NCI-H2227 treated with DMSO at 0.1 percent for 48 hours (cell line): ENCODE results near the gene LAMA2.
A peak's percentile ranks its signal among the peaks of the same experiment; 100 is the strongest.

Source experiments
- DNase-seq: peaks from one replicate; lab custom pipeline; 2025; lab: John Stamatoyannopoulos, UW

LAMA2 gene

DNA sequence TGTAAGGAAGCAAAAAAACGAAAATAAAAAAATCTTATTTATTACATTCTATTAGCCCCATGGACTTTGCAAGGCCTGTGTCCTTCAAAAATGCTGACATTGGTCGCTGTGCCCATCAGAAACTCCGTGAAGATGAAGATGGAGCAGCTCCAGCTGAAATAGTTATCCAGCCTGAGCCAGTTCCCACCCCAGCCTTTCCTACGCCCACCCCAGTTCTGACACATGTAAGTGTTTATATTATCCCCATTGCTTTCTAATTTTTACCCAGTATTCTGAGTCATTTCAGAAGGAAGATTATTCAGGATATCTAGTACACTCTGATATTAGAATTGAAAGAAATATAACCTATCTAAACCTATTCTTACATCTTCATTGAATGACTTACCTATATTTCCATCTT lies 609.3 kb downstream of the LAMA2 start:
- no peak for DNase-seq

DNA sequence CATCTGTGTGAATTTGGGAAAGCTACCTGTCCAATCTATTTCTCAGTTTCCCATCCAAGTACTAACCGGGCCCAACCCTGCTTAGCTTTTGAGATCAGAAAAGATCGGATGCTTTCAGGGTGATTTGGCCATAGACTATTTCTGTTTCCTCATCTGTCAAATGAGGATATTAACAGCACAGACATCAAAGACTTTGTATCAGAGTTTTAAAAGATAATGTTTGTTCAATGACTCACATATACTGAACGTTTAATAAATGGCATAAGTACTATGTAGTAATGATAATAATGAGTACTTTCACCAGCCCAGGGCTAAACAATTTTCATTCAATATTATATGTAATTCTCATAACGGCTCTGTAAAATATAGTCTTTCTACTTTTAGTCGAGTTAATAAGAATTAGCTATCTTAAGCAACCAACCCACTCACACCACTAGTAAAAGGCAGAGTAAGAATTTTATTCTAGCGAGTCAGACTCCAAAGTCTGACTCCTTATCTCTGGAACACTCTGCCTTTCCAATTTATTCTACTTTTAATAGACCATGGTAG lies 610.5 kb downstream of the LAMA2 start:
- no peak for DNase-seq

DNA sequence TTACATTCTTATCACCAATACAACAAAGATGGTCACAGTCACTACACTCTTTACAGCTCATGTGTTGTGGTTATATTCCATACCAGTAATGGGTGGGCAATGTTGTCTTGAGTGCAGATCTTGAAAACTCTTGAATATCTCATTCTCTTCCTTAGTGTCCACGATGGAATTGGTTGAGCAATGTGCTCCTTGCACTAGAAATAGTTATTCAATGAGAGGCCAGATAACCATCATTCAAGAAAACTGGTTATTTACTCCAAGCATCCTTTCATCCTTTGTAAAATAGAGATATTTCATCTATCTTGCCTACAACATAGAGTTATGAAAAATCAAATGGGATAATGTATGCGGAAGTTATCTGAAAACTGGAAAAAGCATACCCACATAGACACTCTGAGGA lies 611.2 kb downstream of the LAMA2 start:
- DNase-seq, result no peak

- DNase-seq, result no peak
Measured at GRCh38 chr6:129494586-129494985, 611.6 kb downstream of the LAMA2 start.

DNA sequence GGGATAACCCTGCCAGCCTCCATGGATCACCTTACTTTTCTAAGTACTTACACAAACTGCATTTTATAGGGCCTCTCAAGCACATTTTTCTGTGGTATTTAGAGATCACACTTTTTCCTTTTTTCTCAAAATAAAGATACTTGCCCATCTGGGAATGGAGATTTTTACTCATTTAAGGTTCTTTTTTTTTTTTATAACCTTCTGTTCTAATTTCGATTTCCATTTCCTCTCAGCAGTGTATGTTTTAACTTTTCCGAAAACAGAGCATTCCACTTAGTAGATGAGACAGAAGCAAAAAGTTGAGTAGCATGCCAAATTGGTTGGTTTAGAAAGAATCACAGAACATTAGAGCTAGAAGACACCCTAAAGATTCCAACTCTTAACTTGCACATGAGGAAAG lies 612.7 kb downstream of the LAMA2 start:
- no peak for DNase-seq

DNA sequence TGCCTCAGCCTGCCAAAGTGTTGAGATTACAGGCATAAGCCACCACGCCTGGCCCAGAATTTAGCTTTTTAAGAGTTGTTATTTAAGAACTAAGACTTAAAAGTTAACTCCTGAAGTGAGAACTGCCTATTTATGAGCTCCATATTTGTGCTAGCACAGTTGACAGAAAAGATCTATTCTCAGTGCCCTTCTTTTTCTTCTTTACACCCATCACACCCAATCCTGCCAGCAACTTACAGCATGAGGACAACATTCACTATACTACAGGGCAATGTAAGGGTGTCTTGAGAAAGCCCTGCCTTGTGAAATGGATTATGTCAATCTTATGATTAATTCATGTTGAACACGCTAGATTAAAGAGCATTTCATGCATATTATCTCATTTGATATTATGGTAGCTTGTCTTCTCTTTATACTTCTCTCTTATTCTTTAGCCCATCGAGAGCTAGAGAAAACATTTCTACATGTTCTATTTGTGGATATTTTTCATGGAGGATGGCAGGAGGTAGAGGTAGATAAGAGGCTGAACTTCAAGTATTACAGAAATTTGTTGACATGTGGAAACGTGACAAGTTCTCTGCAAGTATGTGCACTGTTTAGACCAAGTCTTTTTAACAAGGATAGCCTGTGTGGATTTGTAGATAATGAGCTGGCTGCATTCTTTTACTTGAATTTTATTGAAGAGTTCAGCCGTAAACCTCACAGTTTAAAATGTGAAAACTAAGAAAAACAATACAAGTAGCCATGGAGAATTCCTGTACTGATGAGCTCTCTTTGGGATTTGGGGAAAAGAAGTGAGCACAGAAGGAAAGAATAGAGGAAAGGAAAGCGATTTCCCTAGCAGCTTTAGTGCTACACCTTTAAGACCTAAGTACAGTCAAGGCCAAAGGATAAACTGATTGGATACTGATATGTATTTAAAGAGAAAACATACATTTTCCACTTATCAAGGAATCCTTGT lies 614.8 kb downstream of the LAMA2 start:
- DNase-seq, result no peak

- no peak for DNase-seq
Measured at GRCh38 chr6:129498541-129498940, 615.6 kb downstream of the LAMA2 start.

DNA sequence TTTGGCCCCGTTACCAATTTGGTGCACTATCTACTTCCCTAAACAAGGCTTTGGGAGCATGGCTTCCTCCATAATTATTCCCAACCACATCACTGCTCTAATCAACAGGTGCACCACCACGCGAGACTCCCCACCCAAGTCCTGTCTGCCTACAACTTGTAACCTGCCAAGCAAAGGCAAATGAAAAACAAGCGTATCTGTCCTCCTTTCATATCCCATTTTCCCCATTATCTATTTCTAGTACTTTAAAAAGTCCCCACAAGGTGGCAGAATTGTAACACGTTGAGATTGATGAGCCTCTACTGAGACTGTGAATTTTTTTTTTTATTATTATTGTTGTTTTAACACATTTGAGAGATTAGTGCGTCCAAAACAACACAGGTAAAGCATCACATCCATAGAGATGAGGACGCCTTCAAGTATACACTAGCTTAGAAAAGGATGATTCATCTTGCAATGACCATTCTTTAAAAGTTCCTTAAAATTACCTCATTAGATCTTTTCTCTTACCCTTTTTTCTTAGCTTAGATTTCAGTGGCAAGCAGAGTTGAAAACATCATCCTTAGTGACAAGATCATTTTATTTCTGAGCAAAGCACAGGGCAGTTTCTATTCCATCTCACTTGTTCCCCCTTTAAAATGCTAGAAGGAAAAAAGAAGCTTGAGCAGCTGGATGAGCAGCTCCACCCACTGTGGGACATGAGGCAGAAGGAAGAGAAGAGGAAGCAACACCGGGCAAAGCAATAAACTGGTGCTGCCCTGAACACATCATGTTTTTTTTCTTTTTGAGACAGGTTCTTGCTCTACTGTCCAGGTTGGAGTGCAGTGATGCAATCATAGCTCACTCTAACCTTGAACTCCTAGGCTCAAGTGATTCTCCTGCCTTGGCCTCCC lies 616.3 kb downstream of the LAMA2 start:
- peak; percentile 22 for DNase-seq

GRCh38 chr6:129499843-129500219 lies 616.9 kb downstream of the LAMA2 start:
- no peak for DNase-seq

DNA sequence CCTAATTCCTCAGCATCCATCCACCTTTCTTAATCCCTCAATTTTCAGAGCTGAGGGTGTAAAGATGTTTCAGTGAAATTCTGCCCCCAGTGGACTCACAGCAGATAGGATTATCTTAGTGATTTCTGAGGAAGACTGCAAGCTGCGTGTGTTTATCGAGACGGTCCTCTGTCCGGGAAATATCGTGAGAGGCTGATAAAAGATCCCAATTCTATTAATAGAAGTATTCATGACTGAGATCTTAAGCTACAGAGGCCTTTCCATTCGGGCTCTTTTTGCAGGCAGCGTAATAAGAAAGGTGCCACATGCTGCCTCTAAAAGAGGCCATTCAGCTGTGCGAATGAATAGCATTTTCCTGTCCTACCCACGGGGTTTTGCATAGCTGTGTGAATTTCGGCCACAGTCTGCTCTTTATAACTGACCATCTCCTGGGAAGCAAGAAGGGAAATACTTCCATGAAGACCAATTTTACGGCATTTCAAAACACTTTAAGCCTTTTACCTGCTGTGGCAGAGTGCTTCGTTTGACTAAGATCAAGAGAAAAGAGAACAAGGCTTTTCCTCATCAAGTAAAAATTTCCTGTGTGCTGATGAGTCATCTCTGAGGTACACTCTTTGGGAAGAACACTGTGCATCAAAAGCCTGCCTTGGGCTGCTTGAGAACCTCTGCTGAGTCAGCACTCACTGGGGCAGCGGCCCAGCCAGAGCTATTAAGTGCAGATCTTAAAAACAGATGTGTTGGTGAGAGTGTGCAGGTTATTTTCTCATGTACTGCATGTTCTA lies 618.2 kb downstream of the LAMA2 start:
- peak; percentile 39 for DNase-seq

DNA sequence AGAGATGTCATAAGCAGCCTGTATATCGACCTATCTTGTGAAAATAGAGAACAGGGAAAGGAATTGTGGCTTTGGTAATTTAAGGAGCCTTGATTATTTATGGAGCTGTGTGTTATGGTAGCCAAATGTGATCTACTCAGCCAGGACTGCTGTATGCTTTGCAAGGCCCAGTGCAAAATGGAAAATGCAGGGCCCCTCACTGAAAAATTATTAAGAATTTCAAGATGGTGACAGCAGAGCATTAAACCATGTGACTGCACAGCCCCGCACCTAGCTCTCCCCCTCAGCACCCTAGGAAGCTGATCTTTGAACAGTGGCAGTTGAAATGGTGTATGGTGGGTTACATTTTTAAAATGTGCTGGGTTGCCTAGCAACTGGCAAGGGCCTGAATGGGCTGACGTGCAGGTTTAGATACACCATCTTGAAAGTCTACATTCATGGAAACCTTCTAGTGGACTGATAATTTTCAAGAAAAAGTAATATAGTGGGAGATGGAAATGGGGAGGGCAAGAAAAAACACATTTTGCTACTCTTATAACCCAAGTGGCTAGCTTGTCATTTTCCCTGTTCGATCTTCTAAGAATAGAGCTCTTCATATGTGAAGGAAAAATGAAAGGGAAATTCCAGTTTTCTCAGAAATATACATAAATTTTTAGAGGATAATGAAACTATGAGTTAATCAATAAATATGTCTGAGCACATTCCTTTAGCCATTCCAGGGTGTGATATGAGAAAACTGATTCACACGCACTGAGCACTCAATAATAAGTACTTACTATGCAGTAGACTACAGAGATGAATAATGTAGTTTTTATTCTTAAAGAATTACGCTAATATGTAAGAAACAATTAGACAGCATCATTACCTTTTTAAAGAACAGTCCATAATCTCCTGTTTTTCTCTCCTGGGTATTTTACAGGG lies 619.1 kb downstream of the LAMA2 start:
- DNase-seq, result peak; percentile 39

DNA sequence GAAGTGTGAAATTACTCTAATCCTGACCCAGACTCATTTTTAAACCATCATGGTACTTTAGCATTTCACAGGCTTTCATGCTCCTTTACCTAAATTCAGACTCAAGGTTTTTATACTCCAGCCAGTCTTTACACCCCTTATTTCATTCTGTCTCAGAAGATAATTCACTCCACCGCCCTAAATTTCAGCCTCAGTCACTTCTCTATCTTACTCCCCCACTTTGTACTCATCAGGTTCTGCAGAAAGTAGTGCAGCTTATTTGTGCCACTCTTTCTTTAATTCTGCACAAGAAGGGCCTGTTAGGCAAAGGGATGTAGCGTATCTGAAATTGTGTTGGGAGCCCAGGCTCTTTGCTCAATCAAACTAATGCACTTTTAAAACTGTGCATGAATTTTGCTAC lies 621.5 kb downstream of the LAMA2 start:
- no peak for DNase-seq

DNA sequence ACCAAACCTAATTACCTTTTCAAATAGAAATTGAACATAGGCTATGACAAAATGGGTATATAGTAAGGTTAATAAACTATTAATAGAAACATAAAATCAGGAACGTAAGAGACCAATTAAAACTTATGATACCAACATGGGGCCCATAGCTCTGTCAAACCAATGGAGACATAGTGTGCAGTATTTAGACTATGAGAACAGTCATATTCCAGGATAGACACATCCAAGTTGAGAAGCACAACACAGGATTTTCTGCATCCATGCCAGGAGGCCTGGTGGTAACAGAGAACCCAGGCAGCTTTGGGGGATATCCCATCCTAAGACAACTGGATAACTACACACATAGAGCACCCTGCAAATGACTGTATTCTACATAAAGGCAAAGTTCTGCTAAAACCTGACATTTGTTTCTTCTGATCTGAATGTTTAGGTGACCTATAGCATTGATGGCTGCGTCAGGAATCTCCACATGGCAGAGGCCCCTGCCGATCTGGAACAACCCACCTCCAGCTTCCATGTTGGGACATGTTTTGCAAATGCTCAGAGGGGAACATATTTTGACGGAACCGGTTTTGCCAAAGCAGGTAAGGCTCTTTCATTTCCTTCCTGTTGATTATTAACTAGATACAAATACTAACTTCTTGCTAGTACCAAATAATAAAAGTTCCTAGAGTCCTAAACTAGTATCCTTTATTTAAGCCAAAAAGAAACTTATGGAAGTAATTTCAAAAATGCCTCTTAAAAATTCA lies 624.3 kb downstream of the LAMA2 start:
- no peak for DNase-seq

DNA sequence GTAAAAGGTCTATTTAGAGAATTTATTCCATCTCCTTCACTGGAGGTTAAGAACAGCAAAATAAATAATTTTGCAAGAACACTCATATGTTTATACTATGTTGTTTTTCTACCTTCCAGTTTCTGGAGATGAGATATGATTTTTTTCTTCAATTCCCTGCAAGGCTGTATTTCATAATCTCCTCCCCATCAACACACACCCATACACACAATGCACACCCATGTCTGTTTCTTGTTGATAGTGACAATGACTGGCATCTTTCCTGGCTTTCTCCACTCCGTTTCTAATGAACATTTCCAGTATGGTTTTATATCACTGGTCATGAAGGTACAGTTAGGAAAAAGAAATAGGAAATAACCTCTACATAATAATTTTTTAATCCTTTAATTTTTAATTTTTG lies 624.9 kb downstream of the LAMA2 start:
- DNase-seq, result no peak

GRCh38 chr6:129508477-129509145 lies 625.7 kb downstream of the LAMA2 start:
- no peak for DNase-seq

- DNase-seq, result no peak
Measured at GRCh38 chr6:129510950-129511349, 628.0 kb downstream of the LAMA2 start.

GRCh38 chr6:129513471-129513870 lies 630.5 kb downstream of the LAMA2 start:
- no peak for DNase-seq

DNA sequence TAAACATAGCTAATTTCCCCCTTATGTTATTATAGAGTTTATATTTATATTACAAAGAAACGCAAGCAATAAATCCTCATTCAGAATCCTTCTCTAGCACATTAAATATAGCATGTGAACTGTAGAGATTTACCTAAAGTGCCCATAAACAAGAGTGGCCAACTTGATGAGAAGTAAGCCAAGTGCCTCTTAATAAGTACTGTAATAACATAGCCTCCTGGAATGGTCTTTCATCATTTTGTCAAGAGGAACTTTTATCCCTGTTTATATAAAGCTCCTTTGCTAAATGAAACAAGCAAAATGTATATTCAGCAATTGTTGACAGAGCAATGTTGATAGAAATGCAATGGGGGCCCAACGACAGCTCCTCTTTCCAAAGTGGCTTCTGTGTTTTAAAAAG lies 632.1 kb downstream of the LAMA2 start:
- DNase-seq, result no peak

- DNase-seq, result no peak
Measured at GRCh38 chr6:129516005-129516404, 633.1 kb downstream of the LAMA2 start.
